ENCODE results near the gene PARD6A.

PARD6A gene

DNA sequence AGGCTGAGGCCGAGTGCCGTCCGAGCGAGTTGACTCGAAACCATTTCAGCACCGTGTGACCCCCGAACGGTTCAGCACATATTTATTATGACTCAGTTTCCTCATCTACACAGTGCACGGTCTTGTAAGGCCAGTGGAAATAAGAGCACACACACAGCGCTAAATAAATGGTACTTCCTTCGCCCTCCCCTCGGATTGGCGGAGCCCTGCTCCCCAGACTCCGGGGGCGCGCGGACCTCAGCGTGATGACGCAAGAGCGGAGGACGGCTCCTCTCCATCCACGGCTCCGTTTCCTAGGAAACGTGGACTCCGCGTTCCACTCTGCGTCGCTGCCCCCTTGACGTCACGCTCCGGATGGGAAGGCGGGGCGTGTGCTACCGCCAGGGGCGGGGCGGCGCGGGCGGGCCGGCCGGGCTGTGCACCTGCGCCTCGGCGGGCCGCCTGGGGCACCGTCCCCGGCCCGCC lies at the start of gene PARD6A:
Gene PARD6A, plus strand, starts transcription at position 397 of the 465 bp plus-strand sequence. CDS start 79 bp downstream, outside the sequence.
- FAIRE-seq = peak; percentile 99
- DNase-seq (ENCODE audit: insufficient read length, low spot score) = peak; percentile 99

- DNase-seq (ENCODE audit: insufficient read length, low spot score) = no peak
- FAIRE-seq = no peak
These were observed 47.0 kb upstream of the PARD6A start for GRCh38 chr16:67613808-67614207.

- FAIRE-seq = no peak
- DNase-seq (ENCODE audit: insufficient read length, low spot score) = no peak
These were observed 32.5 kb upstream of the PARD6A start for GRCh38 chr16:67628216-67628615.

DNA sequence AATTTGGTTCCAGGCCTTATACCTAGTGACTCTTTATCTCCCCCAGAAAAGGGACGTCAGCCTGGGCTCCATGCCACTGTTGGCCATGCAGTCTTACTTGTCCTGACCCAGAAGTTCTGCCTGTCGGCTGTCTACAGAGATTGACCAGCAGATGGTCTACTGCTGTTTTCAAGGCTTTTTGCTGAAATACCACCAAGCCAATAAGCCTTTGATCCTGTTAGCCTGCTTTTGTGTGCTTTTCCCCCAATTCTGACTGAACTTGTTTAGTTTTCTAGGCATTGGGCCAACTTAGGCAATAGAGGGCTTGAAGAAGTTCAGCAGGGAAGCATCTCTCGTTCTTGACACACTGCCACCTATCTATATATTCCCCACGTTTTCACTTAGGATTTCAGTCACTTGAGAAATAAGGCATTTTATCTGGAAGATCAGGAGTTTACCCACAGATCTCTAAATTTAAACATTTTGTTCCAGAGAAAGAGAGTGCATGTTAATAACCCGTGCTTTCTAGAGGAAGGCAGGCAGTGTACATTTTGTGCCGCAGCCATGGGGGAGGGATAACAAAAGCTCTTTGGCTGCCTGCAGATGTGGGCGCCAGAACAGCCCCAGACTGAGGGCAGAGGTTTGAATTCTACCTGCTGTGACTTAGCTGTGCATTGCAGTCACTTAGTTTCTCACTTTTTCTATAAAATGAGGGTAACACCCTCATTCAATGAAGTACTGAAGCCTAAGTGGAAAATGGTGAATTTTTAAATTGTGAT lies 28.2 kb upstream of the PARD6A start:
- FAIRE-seq = no peak
- DNase-seq (ENCODE audit: insufficient read length, low spot score) = no peak

DNA sequence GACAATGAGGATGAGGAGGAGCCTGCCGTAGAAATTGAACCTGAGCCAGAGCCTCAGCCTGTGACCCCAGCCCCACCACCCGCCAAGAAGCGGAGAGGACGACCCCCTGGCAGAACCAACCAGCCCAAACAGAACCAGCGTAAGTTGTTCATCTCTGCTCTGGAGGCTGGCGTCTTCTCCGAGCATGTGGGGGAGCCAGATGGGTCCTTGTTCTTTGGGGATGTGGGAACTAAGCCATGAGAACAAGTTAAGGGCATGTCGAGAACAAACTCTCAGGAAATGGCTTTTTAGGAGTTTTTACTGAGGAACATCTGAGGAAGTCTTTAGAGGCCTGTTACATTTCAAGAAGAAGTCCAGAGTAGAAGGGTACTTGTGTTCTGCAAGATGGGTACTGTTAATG lies 24.0 kb upstream of the PARD6A start:
- no peak for FAIRE-seq
- DNase-seq (ENCODE audit: insufficient read length, low spot score) = no peak

DNA sequence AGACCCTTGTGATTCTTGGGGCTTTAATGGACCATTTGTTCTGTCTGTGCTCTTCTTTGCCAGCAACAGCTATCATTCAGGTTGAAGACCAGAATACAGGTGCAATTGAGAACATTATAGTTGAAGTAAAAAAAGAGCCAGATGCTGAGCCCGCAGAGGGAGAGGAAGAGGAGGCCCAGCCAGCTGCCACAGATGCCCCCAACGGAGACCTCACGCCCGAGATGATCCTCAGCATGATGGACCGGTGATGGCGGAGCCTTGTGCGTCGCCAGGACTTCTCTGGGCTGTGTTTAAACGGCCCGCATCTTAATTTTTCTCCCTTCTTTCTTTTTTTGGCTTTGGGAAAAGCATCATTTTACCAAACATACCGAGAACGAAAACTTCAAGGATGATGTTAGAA lies 23.1 kb upstream of the PARD6A start:
- DNase-seq (ENCODE audit: insufficient read length, low spot score) (no peak), FAIRE-seq (no peak)

DNA sequence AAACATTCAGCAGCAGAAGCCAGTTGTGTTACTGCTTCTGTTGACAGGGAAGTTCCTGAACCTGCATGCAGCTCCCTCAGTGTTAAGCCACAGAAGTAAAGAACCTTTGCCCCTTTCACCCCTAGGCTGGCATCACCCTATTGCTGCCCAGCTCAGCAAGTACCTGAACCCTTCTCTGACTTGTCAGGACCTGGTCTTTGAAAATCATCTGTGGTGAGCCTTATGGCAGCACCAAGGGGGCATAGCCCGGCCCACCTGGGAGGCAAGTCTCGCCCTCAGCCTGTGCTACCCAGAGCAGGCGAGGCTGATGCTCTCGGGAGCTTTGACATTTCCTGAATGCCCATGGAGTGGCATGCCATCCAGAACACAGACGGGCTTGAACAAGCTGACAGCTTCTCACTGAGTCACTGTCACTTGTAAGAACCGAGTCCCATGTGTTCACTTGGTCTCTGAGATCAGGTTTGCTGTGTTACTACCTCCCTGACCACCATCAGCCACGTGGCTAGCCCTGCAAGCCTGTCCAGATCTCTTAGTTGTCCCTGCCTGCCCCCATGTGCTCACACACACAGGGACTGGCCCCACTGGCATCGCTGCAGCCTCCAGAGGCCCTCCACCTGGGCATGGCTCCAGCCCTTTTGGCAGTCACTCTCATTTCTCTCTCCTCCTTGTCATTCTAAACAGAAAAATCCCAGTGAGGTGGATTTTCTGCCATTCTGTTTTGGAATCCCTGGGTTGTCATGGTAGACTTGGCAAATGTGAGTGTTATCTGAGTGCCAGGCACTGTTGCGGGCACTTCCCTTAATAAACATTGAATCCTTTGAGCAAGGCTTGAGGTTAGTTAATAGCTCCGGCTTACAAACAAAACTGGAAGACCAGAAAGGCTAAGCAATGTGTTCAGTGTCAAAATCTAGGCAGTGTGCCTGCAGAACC lies 18.7 kb upstream of the PARD6A start:
- no peak for DNase-seq (ENCODE audit: insufficient read length, low spot score)
- FAIRE-seq = no peak

GRCh38 chr16:67644038-67644437 lies 16.7 kb upstream of the PARD6A start:
- DNase-seq (ENCODE audit: insufficient read length, low spot score) (no peak), FAIRE-seq (no peak)

- DNase-seq (ENCODE audit: insufficient read length, low spot score) (no peak), FAIRE-seq (no peak)
These were observed 15.2 kb upstream of the PARD6A start for GRCh38 chr16:67645397-67646121.

- FAIRE-seq (no peak), DNase-seq (ENCODE audit: insufficient read length, low spot score) (no peak)
These were observed 13.6 kb upstream of the PARD6A start for GRCh38 chr16:67647111-67647651.

- no peak for FAIRE-seq
- no peak for DNase-seq (ENCODE audit: insufficient read length, low spot score)
These were observed 13.1 kb upstream of the PARD6A start for GRCh38 chr16:67647681-67648080.

- DNase-seq (ENCODE audit: insufficient read length, low spot score) = no peak
- no peak for FAIRE-seq
These were observed 12.5 kb upstream of the PARD6A start for GRCh38 chr16:67648088-67648763.

DNA sequence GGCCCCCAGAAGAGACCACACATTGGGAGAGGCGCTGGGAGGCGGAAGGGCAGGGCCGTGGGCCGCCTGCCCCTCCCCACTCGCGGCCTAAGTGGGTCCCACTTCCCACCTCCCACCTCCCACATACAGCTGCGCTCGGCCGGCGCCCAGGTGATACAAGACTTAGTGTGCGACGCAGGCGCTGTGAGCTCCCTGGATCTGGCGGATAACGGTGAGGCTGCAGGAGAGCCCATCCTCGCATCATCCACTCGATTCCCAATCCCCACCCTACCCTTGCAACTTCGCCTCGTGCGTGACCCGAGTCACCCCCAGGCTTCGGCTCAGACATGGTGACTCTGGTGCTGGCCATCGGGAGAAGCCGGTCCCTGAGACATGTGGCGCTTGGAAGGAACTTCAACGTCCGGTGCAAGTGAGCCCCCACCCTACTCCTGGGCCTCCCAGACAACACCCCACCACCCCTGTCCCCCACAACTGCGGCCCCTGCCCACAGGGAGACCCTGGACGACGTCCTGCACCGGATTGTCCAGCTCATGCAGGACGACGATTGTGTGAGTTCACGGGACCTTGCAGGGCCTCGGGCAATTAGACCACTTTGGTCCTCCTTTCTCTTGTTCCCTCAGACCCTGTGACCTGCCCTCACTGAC lies 11.9 kb upstream of the PARD6A start:
- no peak for DNase-seq (ENCODE audit: insufficient read length, low spot score)
- no peak for FAIRE-seq

DNA sequence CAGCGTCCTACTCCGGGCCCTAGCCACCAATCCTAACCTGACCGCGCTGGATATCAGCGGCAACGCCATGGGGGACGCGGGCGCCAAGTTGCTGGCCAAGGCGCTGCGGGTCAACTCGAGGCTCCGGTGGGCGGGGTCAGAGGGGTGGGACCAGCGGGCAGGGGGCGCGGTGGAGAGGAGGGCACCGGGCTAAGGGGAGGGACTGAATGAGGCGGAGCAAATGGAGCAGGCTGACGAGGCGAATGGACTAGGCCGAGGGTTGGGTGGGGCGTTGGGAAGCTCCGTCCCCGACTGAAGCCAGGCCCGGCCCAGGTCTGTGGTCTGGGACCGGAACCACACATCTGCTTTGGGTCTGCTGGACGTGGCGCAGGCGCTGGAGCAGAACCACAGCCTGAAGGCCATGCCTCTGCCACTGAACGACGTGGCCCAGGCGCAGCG lies 11.2 kb upstream of the PARD6A start:
- DNase-seq (ENCODE audit: insufficient read length, low spot score) (no peak), FAIRE-seq (no peak)

GRCh38 chr16:67650023-67650422 lies 10.7 kb upstream of the PARD6A start:
- FAIRE-seq (no peak), DNase-seq (ENCODE audit: insufficient read length, low spot score) (no peak)

GRCh38 chr16:67651039-67651438 lies 9.7 kb upstream of the PARD6A start:
- no peak for FAIRE-seq
- no peak for DNase-seq (ENCODE audit: insufficient read length, low spot score)

GRCh38 chr16:67651847-67652246 lies 8.9 kb upstream of the PARD6A start:
- FAIRE-seq (no peak), DNase-seq (ENCODE audit: insufficient read length, low spot score) (no peak)

- peak; percentile 73 for DNase-seq (ENCODE audit: insufficient read length, low spot score)
- FAIRE-seq = peak; percentile 26
These were observed 8.1 kb upstream of the PARD6A start for GRCh38 chr16:67652578-67653127.

DNA sequence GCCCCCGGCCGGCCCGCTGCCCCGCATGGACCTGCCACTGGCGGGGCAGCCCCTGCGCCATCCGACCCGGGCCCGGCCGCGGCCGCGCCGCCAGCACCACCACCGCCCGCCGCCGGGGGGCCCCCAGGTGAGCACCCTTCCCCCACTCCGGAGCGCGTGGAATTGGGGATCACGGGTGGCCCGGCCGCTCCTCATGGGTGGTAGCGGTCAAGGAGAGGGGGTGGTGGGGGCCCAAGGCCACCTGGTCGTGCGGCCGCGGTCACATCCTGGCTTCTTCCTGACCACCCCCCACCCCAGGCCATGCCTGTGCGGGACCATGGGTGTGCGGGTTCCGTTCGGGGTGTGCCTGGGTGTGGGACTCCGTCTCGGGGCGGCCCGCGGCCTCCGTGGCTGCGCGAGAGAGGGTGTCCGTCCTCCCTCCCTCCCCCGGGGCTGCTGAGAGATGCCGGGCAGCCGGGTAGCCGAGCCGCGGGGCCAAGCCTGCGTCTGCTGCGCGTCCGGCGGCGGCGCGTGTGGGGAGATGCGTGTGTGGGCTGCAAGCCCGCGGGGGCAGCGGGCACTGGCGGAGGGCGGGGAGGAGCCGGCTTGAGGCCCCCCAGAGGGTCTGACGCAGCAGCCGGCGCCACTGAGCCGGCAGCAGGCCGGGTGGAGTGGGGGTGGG lies 7.5 kb upstream of the PARD6A start:
- FAIRE-seq (peak; percentile 49), DNase-seq (ENCODE audit: insufficient read length, low spot score) (no peak)
